Breast epithelium (tissue), 3 donors: Measurements from ENCODE around the gene C10orf120.

Source experiments
- POLR2A ChIP-seq: fragments of 450-650 bp; IDR thresholded peaks from one replicate; pipeline ENCODE4 v1.6.1; 2016; ENCODE audit warnings: antibody characterized with exemption, mild to moderate bottlenecking, moderate library complexity
- POLR2AphosphoS5 ChIP-seq, 3 donors: sonication (generic); formaldehyde crosslinking; IDR thresholded peaks; one replicate each; pipeline ENCODE4 v1.6.1; 2017; ENCODE audit warnings: antibody characterized with exemption in 3 of 3
- TF ChIP-seq, protein P1 (sequence below), 3 donors: fragments of 450-650 bp; IDR thresholded peaks; one replicate each; pipeline ENCODE4 v1.5.1; 2016 to 2017; ENCODE audit warnings: antibody characterized with exemption in 3 of 3, mild to moderate bottlenecking in 3 of 3, moderate library complexity in 3 of 3

DNA sequence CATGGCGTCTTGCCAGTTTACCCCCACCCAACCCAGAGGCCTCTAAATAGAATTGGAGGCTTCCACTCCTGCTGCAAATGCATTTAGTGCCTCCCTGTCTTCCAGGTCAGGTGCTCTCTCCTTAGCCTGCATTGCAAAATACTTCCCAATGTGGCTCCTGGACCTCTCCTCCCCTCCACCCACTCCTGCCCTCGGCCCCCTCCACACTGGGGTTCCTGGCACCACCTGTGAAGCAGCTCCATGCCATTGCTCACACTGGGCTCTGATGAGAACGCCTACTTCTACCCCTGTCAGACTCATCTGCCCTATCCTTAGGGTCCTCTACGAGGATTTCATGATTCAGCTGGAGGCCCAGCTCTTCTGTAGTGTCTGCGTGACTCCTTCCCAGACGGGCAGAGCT is 37.4 kb downstream of the C10orf120 start:
- TF ChIP-seq, protein P1, sequence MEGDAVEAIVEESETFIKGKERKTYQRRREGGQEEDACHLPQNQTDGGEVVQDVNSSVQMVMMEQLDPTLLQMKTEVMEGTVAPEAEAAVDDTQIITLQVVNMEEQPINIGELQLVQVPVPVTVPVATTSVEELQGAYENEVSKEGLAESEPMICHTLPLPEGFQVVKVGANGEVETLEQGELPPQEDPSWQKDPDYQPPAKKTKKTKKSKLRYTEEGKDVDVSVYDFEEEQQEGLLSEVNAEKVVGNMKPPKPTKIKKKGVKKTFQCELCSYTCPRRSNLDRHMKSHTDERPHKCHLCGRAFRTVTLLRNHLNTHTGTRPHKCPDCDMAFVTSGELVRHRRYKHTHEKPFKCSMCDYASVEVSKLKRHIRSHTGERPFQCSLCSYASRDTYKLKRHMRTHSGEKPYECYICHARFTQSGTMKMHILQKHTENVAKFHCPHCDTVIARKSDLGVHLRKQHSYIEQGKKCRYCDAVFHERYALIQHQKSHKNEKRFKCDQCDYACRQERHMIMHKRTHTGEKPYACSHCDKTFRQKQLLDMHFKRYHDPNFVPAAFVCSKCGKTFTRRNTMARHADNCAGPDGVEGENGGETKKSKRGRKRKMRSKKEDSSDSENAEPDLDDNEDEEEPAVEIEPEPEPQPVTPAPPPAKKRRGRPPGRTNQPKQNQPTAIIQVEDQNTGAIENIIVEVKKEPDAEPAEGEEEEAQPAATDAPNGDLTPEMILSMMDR (IDR thresholded peaks at IDR 0.05), result no peak
- TF ChIP-seq POLR2AphosphoS5 (IDR thresholded peaks at IDR 0.05) (no peak), POLR2A (no peak)
